DOHH2 (cell line): ENCODE measurements around the gene CLDN18.

Experiments
- H3F3A ChIP-seq: fragments of 200-600 bp; sonication (generic), shearing (Covaris generic); 2 replicates; pipeline ENCODE4 v1.6.0; 2016; ENCODE audit warnings: antibody characterized with exemption, mild to moderate bottlenecking; ENCODE audit not compliant: control insufficient read depth, insufficient read depth
- H3K27ac ChIP-seq: fragments of 200-600 bp; sonication (generic); 2 replicates; pipeline ENCODE4 v1.5.1; 2014; ENCODE audit warnings: low read depth, mild to moderate bottlenecking, low read length, moderate library complexity
- H3K27me3 ChIP-seq: fragments of 200-600 bp; sonication (generic); 2 replicates; pipeline ENCODE4 v1.6.1; 2014; ENCODE audit warnings: mild to moderate bottlenecking, low read length, mixed read lengths; ENCODE audit not compliant: control insufficient read depth
- H3K36me3 ChIP-seq: fragments of 200-600 bp; sonication (generic); 2 replicates; pipeline ENCODE4 v1.6.1; 2014; ENCODE audit warnings: mild to moderate bottlenecking, low read length, moderate library complexity, mixed read lengths; ENCODE audit not compliant: control insufficient read depth
- H3K4me1 ChIP-seq: fragments of 200-600 bp; sonication (generic); 2 replicates; pipeline ENCODE4 v1.6.1; 2014; ENCODE audit warnings: mild to moderate bottlenecking, low read length, mixed read lengths; ENCODE audit not compliant: control insufficient read depth
- H3K4me2 ChIP-seq: fragments of 200-600 bp; sonication (generic); 2 replicates; pipeline ENCODE4 v1.6.0; 2014; ENCODE audit warnings: mild to moderate bottlenecking, low read length, moderate library complexity
- H3K4me3 ChIP-seq: fragments of 200-600 bp; sonication (generic); 2 replicates; pipeline ENCODE4 v1.5.1; 2014; ENCODE audit warnings: mild to moderate bottlenecking, low read length, mixed read lengths
- H3K79me2 ChIP-seq: fragments of 200-600 bp; sonication (generic); 2 replicates; pipeline ENCODE4 v1.6.1; 2014; ENCODE audit warnings: mild to moderate bottlenecking, low read length, mixed read lengths; ENCODE audit not compliant: control insufficient read depth
- H3K9me2 ChIP-seq: fragments of 200-600 bp; sonication (generic); replicated peaks from 2 replicates; pipeline ENCODE4 v1.6.1; 2014; ENCODE audit warnings: mild to moderate bottlenecking, low read length, mixed read lengths; ENCODE audit not compliant: control insufficient read depth
- H3K9me3 ChIP-seq: fragments of 200-600 bp; sonication (generic); 2 replicates; pipeline ENCODE4 v1.6.1; 2014; ENCODE audit warnings: antibody characterized with exemption, low read length, mixed read lengths; ENCODE audit not compliant: control insufficient read depth, insufficient read depth
- H4K20me1 ChIP-seq: fragments of 200-600 bp; sonication (generic); 2 replicates; pipeline ENCODE4 v1.6.0; 2014; ENCODE audit warnings: low read depth, mild to moderate bottlenecking, antibody characterized with exemption, low read length, moderate library complexity; ENCODE audit not compliant: control insufficient read depth, insufficient read depth
- CTCF ChIP-seq: fragments of 200-600 bp; sonication (generic); IDR thresholded peaks from one replicate; pipeline ENCODE4 v1.5.1; 2014; ENCODE audit warnings: antibody characterized with exemption, mild to moderate bottlenecking, low read depth, low read length; ENCODE audit not compliant: poor library complexity, severe bottlenecking
- EZH2phosphoT487 ChIP-seq: fragments of 200-600 bp; sonication (generic); IDR thresholded peaks from 2 replicates; pipeline ENCODE4 v1.6.1; 2017; ENCODE audit warnings: borderline replicate concordance, mild to moderate bottlenecking, antibody characterized with exemption, low read length, moderate library complexity, mixed read lengths

The CLDN18 gene

GRCh38 chr3:138009476-138010272, at the start of gene CLDN18:
Gene CLDN18 (plus strand): TSS chr3:138010165. CDS start chr3:138010226, 61 bp downstream.
- Histone ChIP-seq H3K4me2 (no peak within 1 kb of the TSS), H3K4me1 (no peaks in the 10 kb centered on the region), H3K9me2 (no peaks in the 10 kb centered on the region), H3K79me2 (no peaks in the 10 kb centered on the region), H3K36me3 (no peaks in the 10 kb centered on the region), H3K27ac (no peak within 1 kb of the TSS), H3K4me3 (no peak within 1 kb of the TSS), H3K9me3 (no peaks in the 10 kb centered on the region), H4K20me1 (no peaks in the 10 kb centered on the region), H3F3A (no peaks in the 10 kb centered on the region), H3K27me3 (no peaks in the 10 kb centered on the region)
- no peak for TF ChIP-seq EZH2phosphoT487
- TF ChIP-seq CTCF = no peak

- Histone ChIP-seq H3K4me2 (no peak overlapping the region), H3K4me1 (no peaks in the 10 kb centered on the region), H3K79me2 (no peaks in the 10 kb centered on the region), H4K20me1 (no peaks in the 10 kb centered on the region), H3K4me3 (no peak overlapping the region), H3F3A (no peaks in the 10 kb centered on the region), H3K9me2 (no peaks in the 10 kb centered on the region), H3K27ac (no peak overlapping the region), H3K27me3 (peaks cover 14% of the 10 kb centered on the region), H3K36me3 (no peaks in the 10 kb centered on the region), H3K9me3 (no peaks in the 10 kb centered on the region)
- TF ChIP-seq CTCF (no peak), EZH2phosphoT487 (no peak)
Observed at GRCh38 chr3:137962251-137962650, 47.7 kb upstream of the CLDN18 start.

- TF ChIP-seq CTCF = no peak
- no peak for TF ChIP-seq EZH2phosphoT487
- H3K4me3 ChIP-seq = no peak overlapping the region
- peaks cover 14% of the 10 kb centered on the region for H3K27me3 ChIP-seq
- H3K36me3 ChIP-seq = no peaks in the 10 kb centered on the region
- no peak overlapping the region for H3K4me2 ChIP-seq
- no peaks in the 10 kb centered on the region for H3K79me2 ChIP-seq
- H3K9me3 ChIP-seq = no peaks in the 10 kb centered on the region
- H3F3A ChIP-seq = no peaks in the 10 kb centered on the region
- H4K20me1 ChIP-seq = no peaks in the 10 kb centered on the region
- H3K9me2 ChIP-seq = no peaks in the 10 kb centered on the region
- H3K27ac ChIP-seq = no peak overlapping the region
- H3K4me1 ChIP-seq = no peaks in the 10 kb centered on the region
Observed at GRCh38 chr3:137963463-137963862, 46.5 kb upstream of the CLDN18 start.
